GM18867 (cell line): ENCODE measurements around the gene LOXL3.

Experiments
- ATAC-seq: cut with Tn5 transposase; IDR thresholded peaks from one replicate; pipeline ENCODE4 v1.9.1; 2021; ENCODE audit warnings: mild to moderate bottlenecking, moderate library complexity; ENCODE audit not compliant: unreplicated experiment

LOXL3 gene

DNA sequence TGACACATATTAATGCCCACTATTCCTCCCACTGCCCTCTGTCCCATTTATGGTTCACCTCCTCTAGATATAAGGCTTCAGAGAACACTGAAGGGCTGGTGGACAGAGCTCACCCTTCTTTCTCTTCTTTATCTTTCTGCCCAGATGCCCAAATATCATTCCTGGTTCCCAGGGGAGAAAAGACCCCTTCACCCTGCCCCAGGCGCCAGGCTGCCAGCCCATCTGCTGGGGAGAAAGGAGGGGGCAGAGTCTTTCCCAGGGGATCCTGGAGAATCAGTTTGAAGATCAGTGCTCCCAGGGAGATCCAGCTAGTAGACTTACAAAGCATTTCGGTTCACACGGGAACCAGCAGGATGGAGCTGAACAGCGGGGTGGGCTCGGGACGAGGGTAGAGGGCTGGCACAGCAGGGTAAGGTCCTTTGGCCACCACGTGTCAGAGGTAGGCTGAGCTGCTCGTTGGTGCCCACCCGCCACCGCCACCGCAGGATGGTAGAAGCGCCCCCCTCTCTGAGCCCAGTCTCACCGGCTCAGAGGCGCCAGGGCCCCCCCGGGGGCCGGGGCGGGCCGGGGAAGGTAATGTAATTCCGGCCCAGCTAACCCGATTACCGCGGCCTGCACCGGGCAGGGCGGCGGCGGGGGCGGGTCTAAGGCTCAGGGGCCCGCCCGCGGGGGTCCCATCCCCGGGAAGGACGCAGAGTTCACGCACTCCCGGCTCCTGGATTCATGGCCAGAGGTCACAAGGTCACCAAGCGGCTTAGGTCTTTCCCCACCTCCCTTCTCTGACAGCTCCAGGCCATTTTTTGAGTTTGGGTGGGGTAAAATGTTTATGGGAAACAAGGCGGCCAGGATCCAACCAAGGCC, 40.8 kb downstream of the LOXL3 start:
- ATAC-seq: no peak

DNA sequence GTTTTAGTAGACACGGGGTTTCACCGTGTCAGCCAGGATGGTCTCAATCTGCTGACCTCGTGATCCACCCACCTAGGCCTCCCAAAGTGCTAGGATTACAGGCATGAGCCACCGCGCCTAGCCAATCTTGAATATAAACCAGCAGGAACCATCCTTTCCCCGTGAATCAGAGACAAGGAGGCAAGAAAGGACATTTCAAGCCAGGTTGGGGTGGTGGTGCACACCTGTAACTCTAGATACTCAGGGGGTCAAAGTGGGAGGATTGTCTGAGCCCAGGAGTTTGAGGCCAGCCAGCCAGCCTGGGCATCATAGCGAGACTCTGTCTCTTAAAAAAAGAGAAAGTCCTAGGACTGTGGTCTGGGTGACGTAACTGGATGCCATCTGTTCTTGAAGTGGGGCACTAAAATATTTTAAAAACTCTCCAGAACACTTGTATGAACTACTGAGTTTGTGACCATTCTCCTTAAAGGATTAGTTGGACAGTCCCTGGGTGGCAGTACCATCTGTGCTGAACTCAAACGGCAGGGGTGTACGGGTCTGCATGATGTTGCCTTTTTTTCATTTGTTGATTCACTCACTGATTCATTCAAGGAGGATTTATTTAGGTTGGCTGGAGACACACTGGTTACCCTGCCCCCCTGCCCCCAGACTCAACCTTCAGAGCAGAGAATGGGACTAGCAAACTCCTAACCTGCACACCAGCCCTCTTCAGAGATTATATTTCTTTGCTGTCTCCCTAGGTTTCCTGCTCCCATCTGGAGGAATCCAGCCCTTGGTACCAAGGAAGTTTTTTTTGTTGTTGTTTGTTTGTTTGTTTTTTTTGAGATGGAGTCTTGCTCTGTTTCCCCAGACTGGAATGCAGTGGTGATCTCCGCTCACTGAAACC, 42.4 kb downstream of the LOXL3 start:
- ATAC-seq: no peak

DNA sequence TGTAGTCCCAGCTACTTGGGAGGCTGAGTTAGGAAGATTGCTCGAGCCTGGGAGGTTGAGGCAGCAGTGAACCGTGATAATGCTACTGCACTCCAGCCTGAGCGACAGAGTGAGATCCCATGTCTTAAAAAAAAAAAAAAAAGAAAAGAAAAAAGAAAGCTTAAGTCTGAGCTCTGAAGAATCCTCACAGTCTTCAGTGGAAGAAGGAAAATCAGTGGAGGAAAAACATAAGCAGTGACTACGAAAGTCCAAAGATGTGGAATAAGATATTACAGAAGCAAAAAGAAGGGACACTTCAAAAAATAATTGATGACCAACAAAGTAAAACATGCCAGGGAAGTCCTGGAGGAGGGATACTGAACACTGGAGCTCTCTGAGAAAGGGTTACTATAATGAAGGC, 43.5 kb downstream of the LOXL3 start:
- ATAC-seq: no peak

DNA sequence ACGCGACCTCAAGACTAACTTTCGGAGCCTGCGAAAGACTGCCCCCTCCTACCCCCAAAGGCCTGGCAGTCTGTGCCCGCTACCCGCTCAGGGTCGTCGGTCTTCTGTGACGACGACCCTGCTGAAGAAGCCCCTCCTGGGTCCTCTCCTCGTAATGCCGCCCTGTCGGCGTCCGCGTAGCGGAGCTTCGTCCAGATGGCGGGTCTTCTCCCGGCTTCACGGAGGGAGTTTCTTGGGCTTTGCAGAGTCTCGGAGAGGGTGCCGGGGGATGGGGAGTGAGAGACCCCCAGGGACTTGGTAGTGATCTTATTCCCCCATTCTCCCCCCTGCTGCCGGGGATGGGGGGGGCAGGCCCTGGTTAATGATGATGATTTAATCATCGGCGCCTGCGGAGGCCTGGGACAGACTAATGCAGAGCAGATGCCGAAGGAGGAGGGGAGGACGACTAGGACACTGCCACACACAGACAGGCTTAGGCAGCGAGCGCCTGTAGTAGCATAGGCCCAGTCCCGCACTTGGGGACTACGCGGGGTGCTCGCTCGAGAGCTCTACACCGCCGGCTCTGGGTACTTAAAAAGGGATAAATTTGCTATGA, 45.7 kb downstream of the LOXL3 start:
- ATAC-seq: peak; percentile 6

DNA sequence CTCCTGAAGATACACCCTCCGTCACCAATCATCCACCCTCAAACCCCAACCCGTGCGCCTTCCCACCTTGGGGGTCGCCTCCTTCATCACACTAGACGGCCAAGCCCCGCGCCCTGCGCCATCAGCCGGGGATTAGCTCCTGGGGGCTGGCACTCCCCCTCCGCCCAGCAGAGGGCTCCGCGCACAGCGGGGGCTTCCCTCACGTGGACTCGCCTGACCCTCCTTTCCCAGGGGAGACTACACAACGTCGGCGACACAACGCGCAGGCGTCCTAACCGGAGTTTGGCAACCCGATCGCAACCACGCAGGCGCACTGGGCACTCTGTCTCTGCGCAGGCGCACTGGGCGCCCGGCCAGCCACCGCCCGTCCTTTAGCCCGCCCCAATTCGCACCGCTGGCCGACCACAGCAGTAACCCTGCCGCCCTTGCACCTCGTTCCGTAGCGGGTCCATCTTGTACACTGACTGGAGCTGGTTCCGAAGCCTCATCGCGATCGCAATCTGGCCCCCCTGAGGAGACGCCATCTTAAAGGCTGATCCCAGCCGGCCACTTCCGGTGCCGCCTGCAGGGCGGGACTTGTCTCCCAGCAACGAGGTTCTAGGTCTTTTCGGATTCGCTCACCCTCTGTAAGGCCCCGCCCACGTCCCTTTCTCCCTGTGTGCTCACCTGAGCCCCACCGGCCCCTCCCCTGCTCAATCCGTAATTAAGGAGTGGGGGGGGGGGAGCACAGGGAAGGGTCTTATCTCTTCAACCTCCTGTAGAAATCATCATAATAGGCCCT, 46.4 kb downstream of the LOXL3 start, which contains the start of gene PCGF1:
Gene PCGF1, minus strand, starts transcription at position 551 of the 781 bp plus-strand sequence. Its CDS starts 27 bp downstream, at position 524.
- peak; percentile 89 for ATAC-seq

DNA sequence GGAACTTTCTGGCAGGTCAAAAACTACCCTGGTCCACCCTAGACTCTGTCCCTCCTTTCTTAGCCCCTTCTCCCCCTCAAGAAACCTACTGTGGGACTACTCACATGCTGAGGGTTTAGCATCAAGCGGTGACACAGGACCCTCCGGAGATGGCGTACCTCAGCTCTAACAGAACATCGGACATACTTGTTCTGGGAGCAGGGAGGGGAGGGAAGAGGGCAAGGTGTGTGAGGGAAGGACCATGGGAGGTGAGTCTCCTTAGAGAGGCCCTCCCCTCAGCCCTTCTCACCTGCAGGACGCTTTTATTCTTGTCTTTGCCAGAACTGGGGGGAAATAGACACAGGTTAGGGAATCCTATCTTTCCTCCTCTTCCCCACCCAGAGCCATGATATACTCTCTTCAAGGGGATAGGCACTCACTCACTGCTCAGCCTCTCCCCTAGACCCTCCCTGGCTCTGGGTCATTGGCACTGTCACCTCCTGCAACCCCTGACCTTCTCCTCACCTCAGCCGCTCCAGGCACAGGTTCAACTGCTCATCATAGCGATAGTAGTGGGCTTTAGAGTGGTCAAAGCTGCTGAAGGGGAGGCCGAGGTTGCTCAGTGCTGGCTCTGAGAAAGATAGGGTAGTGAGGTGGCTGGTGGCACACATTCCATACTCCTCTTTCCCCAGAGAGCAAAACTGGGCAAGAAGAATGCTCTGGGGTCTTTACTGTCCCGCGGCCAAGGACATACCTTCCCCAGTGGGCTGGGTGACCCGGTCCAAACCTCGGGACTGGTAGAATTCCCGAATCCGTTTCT, 48.1 kb downstream of the LOXL3 start:
- ATAC-seq: no peak

DNA sequence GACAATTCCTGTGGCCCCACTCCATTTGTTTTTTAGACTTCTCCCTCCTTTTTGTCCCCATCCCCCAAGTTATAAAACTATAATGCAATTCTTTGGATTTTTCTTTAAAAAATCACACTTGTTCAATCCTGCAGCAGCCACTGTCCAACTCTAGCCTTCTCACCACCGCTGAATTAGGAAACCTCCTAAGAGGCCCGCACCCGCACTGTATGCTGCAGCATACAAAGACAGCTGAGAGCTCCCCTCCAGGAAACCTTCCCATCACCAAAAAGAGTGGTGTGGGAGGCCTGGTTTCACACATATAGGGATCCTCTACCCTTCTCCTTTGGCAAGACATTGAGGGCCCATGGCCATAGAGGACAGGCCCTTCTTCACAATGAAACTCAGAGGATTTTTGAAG, 49.2 kb downstream of the LOXL3 start:
- ATAC-seq: no peak

DNA sequence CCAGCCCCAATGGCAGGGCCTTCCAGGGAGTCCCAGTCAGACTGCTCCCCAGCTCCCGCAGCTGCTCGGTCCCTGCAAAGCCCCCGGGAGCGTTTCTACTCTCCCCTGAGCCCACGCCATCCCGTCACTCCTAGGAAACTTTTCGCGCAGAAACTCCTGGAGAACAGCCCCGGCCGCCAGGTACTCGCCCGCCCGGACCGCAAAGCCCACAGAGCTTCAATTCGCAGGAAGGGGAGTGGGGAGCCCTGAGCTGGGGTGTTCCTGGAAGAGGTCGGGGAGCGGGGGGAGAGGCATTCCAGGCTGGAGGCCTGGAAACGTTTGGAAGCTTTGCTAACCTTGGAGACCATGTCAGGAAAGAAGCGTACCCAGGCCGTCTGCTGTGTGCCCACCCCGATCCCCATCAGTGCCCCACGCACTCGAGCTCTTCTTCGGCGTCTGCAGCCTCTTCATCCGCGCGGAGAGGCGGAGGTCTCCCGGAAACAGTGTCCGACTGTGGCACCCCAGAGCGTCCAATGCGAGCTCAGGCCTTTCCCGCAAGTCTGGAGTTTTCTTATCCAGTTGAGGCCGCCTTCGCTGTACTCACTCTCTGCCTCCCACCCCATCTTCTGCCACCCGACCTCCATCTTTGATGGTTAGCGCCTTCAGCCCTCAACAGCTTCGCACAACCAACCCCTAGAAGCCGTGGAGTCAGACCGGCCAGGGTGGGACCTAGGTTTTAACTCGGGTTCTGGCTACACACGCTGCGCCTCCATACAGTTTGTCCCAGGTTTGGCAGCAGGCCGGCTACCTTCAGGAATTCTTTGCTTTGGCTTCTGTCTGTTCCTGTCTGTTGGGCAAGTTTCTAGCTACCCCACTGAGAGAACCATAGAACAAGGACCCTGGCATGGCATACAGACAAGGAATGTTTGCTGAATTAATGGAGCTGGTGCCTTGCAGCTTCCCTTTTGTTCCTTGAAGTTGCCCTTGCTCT, 50.0 kb downstream of the LOXL3 start:
- no peak for ATAC-seq

DNA sequence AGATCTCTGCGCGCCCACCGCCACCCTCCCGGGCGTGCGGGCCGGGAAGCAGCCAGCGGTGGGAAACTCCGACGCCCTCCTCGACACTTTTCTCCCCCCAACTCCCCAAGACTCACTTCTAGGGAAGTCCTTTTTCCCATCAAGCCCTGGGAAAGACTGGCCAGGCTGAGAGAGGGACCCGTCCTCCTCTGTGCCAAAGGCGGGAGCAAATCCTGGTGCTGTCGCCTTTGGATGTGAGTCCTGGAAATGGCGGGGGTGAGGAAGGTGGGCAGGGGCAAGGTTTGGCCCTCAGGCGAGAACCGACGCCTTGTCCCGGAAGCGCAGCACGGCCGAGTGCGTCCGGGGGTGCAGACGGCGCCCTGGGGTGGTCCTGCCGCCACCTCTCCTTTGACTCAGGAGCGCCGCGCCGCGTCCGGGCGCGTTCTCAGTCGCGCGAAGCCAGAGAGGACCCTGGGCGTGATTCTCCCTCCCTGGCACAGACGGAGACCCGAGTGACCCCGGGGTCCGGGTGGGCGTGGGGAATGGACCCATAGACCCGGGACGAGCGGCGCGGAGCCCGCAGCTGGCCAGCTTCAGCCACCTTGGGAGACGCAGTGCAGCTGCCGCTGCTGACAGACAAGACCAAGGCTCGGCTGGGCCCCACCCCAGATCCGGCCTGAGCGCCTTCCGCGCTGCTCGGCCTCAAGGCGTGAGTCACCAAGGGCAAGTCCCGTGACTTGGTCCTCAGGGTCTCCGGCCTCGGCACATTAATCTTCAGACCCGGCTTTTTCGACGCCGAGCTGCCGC, 50.8 kb downstream of the LOXL3 start:
- peak; percentile 31 for ATAC-seq

DNA sequence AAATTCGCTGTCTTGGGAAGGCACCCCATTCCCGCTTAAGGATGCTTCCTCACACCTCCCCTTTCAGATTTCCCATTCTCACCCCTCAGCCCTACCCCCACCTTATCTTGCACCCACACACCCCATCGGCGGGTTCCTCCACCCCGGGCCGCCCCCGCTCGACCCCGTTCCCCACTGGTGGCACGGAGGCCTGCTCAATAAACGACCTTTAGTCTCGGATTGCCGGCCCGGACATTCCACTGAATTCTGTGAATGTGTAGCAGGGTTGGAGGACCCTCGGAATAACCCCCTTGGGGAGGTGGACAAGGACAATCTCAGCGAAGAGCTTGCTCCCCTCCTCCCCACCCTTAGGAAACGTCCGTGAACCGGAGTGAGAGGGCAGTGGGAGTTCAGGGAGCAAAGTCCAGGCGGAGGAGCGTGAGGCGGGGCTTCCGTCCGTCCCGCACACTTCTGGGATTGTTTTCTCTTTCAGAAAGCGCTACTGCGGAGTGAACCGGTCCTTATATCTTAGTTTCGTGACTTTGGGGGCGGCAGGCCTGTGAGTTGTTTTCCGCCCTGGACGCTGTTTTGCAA, 51.5 kb downstream of the LOXL3 start:
- no peak for ATAC-seq

DNA sequence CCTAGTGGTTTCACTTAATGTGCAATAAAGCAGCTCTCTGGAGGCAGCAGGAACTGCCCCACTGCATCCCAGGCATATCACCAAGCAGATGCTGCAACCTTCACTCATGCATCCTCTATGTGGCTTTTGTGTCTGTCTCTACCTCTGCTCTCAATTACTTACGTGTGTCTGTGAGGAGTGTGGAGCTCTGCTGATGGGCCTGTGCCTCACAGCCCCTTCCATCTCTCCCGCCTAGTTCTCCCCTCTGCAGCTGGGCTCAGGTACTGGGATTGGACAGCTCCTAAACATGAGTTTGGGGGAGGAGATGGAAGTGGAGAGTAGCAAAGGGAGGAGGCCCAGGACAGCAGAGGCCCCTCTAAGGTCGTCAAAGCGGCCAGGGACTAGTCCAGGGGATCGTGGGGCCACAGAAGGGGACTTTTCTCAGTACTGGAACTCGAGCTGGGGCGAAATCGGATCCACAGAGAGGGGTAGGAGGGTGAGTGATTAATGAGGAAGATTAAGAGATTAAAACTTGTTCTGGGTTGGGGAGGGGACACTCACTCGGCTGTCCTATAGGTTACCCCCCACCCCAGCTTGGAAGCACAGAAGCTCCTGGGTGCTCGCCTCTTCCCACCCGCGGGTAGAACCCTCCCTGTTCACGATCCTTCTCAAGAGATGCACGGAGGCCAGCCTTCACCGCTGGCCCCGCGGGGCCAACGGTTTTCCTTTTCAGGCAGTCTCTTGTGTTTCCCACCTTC, 52.2 kb downstream of the LOXL3 start:
- ATAC-seq: no peak

DNA sequence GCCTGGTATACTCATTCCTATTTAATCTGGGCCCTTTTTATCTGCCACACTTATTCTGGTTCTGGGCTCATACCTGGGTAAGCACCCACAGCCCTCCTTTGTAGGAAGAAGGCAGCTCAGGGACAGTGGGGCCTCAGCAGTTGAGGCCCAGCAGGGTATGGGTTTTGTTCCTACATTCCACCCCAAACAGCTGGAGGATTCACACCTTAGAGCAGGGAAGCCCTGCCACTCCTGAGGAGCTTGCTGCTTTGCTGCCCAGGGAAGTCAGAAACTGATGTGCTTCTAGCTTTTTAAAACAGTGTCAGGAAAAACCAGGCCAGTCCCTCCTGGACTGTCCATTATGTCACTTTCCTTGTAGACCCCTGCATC, 53.2 kb downstream of the LOXL3 start:
- ATAC-seq: no peak

DNA sequence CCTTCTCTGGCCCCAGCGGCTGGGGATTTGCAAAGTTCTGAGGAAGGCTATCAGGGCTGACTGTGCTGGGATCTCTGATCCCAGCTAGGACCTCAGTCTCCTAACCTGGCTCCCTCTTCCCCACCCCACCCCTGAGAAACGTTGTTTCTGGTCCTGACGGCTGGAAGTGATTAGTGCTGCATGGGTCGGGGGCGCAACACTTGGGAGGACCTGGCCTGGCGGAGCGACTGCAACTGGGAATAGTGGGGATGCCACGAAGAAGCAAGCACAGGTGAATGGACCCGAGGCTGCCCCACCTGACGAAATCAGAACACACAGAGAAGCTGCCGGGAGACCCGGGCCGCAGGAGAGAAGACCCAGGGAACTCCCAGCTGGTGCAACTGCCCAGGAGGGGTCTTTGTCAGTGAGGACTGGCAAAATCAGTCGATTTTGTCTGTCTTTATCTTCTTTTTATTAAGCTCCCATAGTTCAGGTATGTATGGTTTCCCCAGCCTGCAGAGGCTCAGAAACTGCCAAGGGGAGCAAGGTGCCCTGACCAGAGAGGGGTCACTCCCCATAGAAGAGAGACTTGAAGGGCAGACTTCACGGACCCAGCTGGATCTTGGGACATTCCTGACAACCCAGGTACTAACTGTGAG, 53.7 kb downstream of the LOXL3 start:
- no peak for ATAC-seq

DNA sequence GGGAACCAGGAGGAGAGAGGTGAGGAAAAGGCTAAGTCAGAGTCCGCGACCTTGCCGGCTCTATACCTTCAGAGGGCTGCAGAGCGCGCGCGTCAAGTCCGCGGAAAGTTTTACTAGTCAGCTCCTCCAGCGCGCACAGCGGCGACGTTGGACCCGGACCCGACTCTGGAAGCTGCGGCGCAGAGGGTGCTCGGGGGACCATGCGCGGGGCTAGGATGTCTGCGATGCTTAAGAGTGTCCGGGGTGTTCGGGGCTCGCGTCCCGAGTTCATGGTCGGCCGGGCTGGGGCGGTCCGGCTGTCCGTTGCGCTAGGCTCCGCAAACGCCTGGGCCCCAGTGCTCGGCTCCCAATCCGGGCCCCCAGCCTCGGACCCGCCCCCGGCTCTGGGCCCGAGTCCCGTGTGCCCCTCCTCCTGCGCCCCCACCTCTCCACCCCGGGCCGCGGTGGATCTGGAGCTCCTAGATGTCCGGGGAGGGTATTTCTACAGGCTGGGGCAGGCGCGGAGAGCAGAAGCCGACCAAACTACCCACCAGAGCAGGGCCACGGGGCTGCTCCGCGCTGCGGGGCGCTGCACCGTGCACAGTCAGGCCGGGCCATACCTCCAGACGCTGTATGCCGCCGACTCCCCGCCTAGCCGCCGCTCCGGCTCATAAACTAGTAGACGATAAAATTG, 54.3 kb downstream of the LOXL3 start, which contains the start of gene LBX2:
Gene LBX2, minus strand, starts transcription at position 337 of the 673 bp plus-strand sequence. Its CDS starts 66 bp downstream, at position 271.
- ATAC-seq: no peak

DNA sequence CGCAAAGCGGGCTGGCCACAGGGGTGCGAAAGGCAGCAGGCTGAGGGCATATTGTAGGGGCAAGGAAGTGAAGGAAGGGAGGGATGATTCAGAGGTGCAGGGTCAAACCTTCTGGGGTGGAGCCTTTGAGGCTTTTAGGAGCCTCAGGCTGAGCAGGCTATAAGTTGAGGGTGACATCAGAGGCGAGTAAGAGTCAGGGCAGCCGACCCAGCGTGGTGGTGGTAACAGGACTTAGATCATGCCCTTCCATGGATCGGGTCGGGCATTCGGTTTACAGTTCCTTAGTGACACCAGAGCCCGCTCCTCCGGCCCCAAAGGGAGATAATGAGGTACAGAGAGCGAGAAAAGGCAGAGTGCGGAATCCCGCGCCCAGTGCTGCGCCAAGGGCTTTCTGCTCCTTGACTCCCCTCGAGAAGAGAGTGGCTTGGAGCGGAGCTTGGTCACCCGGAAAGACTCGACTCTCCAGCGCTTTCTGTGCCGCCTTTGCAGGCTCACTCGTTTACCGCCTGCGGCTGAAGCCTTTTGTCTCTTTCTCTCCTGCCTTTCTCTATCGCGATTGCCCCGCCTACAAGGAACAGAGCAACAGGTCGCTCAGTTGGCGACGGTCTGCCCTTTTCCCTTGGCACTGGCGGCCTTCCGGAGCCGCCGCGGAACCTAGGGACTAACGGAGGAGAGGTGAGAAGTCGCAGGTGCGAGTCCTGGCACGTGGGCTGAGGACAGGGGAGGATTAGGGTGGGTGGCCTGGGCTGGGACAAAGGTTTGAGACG, 55.1 kb downstream of the LOXL3 start:
- ATAC-seq: no peak
